ENCODE measurements around the gene ARSD.

GRCh38 chrX:2967012-2967411 is 37.9 kb upstream of the ARSD start:
- no peak for TF ChIP-seq CTCF (IDR thresholded peaks at IDR 0.05)
- TF ChIP-seq POLR2A (IDR thresholded peaks at IDR 0.05), result no peak

Measured in lower leg skin (tissue), 3 donors.